ENCODE results near the gene IL34. TPM values are rescaled to one million over a fixed set of nuclear protein-coding genes. Genes with fewer than 3 reads are reported as not detected.

IL34 gene
- polyA plus RNA-seq, 2 donors, result 22.9 to 32.7 TPM

DNA sequence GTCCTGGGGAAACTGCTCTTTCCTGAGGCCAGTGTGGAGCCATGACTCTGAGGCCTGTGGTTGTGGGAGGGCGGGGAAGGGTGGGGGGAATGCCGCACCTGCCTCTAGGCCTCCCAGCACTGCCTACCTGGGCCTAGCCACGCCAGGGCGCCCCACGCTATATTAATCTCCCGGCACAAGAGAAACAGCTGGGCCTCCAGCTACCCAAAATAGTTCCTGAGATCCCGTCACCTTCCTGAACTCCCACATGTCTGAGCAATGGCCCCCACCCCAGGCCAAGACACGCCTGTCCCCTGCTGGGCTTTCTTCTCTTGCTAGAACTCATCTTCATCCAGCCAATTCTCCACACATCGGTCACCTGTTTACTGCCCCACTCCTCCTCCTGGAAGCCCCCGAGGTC lies 52.5 kb downstream of the IL34 start:
- 62 to 74% methylated on average over 10 of the region's 10 CpGs for WGBS, 2 donors
- Histone ChIP-seq H3K27ac (ENCODE audit: low read depth in 2 of 2, low read length in 1 of 2) (peak overlapping the region; percentile 84 to 95), H3K4me3 (ENCODE audit: low read depth in 1 of 2, low read length in 2 of 2) (no peak overlapping the region), H3K36me3 (ENCODE audit: control insufficient read depth in 2 of 2, insufficient read depth in 2 of 2, low read length in 1 of 2) (peaks cover 0 to 6% of the 10 kb centered on the region in 2 donors), H3K9me3 (ENCODE audit: control insufficient read depth in 2 of 2, insufficient read depth in 1 of 2, low read depth in 1 of 2, low read length in 1 of 2) (no peaks in the 10 kb centered on the region), H3K4me1 (ENCODE audit: control insufficient read depth in 2 of 2, insufficient read depth in 2 of 2, low read length in 1 of 2) (peaks cover 48 to 91% of the 10 kb centered on the region in 2 donors), H3K27me3 (ENCODE audit: control insufficient read depth in 1 of 2, insufficient read depth in 2 of 2, low read length in 2 of 2) (no peaks in the 10 kb centered on the region)

DNA sequence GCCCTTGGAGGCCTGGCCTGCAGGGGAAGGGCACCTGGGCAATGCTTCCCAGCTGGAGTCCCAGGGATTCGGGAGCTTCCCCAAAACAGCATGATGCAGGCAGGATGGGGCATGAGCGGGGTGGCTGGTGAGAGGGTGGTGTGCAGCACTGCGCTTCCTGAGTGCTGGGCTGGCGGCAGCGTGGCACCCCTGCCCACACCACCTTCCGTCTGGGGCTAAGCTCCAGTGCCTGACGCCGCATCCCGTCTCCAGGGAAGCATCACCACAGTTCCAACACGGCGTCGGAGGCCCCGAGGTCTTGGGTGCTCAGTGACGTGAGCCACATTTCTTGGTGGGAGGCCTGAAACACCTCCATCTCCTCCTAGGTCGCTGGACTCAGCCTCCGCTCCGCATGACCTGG lies 53.3 kb downstream of the IL34 start:
- 57 to 77% methylated on average over 17 of the region's 17 CpGs for WGBS, 2 donors
- no peak overlapping the region for H3K4me3 ChIP-seq (ENCODE audit: low read depth in 1 of 2, low read length in 2 of 2)
- no peaks in the 10 kb centered on the region for H3K27me3 ChIP-seq (ENCODE audit: control insufficient read depth in 1 of 2, insufficient read depth in 2 of 2, low read length in 2 of 2)
- H3K36me3 ChIP-seq (ENCODE audit: control insufficient read depth in 2 of 2, insufficient read depth in 2 of 2, low read length in 1 of 2), result peaks cover 0 to 6% of the 10 kb centered on the region in 2 donors
- no peaks in the 10 kb centered on the region for H3K9me3 ChIP-seq (ENCODE audit: control insufficient read depth in 2 of 2, insufficient read depth in 1 of 2, low read depth in 1 of 2, low read length in 1 of 2)
- peak overlapping the region; percentile 84 to 95 for H3K27ac ChIP-seq (ENCODE audit: low read depth in 2 of 2, low read length in 1 of 2)
- peaks cover 50 to 91% of the 10 kb centered on the region in 2 donors for H3K4me1 ChIP-seq (ENCODE audit: control insufficient read depth in 2 of 2, insufficient read depth in 2 of 2, low read length in 1 of 2)

DNA sequence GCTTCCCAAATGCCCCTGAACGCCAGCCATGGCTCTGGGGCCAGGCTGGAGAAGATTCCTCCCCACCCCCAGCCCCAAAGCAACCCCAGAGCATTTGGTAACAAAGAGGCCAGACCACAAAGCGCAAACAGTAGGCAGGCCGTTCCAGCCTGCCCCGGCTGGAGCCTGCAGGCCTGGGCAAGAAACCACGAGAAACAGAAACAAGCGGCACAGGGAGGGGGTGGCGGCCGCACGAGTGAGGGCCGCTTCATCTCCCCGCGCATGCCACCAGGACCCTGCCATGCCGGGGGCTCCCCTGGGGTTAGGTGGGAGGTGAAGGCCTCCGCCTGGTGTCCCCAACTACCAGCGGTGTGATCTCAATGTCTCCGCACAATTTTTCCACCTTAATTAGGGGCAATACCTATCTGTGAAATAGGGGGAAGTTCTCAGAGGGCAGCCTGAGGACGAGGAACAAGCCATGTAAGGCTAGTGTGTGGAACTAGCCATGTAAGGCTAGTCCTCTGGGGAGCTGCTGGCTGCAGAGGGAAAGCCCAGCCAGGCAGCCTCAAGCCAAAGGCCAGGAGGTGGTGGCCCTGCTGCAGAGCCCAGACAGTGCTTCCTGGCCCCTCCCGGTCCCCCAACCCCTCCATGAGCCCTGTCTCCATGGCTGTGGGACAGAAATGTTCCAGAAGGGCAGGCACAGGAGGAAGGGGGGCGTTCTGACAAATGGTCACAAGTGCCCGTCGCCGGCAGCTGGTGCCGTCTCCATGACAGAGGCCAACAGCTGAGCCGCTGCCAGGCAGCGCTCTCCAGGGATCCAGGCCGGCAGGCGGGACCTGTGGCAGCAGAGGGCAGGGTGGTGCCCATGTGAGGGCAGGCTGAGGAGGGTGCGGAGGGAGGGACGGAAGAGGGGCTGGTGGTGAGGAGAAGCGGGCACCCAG lies 54.0 kb downstream of the IL34 start:
- no peak overlapping the region for H3K4me3 ChIP-seq (ENCODE audit: low read depth in 1 of 2, low read length in 2 of 2)
- H3K36me3 ChIP-seq (ENCODE audit: control insufficient read depth in 2 of 2, insufficient read depth in 2 of 2, low read length in 1 of 2), result peaks cover 0 to 6% of the 10 kb centered on the region in 2 donors
- H3K27me3 ChIP-seq (ENCODE audit: control insufficient read depth in 1 of 2, insufficient read depth in 2 of 2, low read length in 2 of 2), result no peaks in the 10 kb centered on the region
- no peaks in the 10 kb centered on the region for H3K9me3 ChIP-seq (ENCODE audit: control insufficient read depth in 2 of 2, insufficient read depth in 1 of 2, low read depth in 1 of 2, low read length in 1 of 2)
- 43 to 61% methylated on average over 28 to 30 of the region's 30 CpGs for WGBS, 2 donors
- H3K27ac ChIP-seq (ENCODE audit: low read depth in 2 of 2, low read length in 1 of 2), result peak overlapping the region; percentile 84 to 95
- H3K4me1 ChIP-seq (ENCODE audit: control insufficient read depth in 2 of 2, insufficient read depth in 2 of 2, low read length in 1 of 2), result peaks cover 48 to 92% of the 10 kb centered on the region in 2 donors

DNA sequence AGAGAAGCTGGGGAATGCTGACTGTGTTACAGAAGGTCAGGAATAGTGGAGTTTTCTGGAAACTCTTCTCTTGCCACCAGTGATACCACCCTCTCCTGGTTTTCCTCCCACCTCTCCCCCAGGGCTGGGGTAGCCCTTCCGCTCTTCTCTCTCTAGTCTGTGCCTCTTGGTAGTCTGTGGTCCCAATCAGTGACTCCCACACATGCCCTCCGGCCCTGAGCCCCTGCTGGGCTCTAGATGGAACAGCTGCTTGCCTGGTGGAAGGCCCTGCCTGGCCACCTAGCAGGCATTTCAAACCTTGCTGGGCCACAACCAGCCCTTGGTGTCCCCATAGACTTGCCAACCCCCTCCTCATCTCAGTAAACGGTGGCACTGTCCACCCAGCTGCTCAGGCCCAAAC lies 54.7 kb downstream of the IL34 start:
- peaks cover 45 to 89% of the 10 kb centered on the region in 2 donors for H3K4me1 ChIP-seq (ENCODE audit: control insufficient read depth in 2 of 2, insufficient read depth in 2 of 2, low read length in 1 of 2)
- 84 to 85% methylated on average over 3 of the region's 3 CpGs for WGBS, 2 donors
- H3K36me3 ChIP-seq (ENCODE audit: control insufficient read depth in 2 of 2, insufficient read depth in 2 of 2, low read length in 1 of 2), result peaks cover 0 to 6% of the 10 kb centered on the region in 2 donors
- H3K27me3 ChIP-seq (ENCODE audit: control insufficient read depth in 1 of 2, insufficient read depth in 2 of 2, low read length in 2 of 2), result no peaks in the 10 kb centered on the region
- no peaks in the 10 kb centered on the region for H3K9me3 ChIP-seq (ENCODE audit: control insufficient read depth in 2 of 2, insufficient read depth in 1 of 2, low read depth in 1 of 2, low read length in 1 of 2)
- H3K27ac ChIP-seq (ENCODE audit: low read depth in 2 of 2, low read length in 1 of 2), result peak overlapping the region; percentile 81 to 95
- no peak overlapping the region for H3K4me3 ChIP-seq (ENCODE audit: low read depth in 1 of 2, low read length in 2 of 2)

DNA sequence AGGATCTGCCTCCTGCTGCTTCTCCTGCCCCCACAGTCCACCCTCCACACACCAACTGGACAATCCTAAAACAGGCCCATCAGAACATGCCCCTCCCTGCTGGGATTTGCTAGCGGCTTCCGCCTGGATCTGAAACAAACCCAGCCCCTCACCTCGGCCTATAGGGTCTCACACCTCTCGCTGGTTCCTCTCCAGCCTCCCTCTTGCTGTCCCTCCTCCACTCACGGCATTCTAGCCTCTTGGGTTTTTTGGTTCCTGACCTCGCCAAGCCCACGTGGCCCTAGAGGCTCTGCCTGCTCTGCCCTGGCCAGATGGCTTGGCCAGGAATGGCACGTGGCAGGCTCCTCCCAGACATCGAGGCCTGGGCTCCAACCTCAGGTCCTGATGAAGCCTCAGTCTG lies 55.2 kb downstream of the IL34 start:
- H3K4me3 ChIP-seq (ENCODE audit: low read depth in 1 of 2, low read length in 2 of 2), result no peak overlapping the region
- peaks cover 43 to 88% of the 10 kb centered on the region in 2 donors for H3K4me1 ChIP-seq (ENCODE audit: control insufficient read depth in 2 of 2, insufficient read depth in 2 of 2, low read length in 1 of 2)
- H3K9me3 ChIP-seq (ENCODE audit: control insufficient read depth in 2 of 2, insufficient read depth in 1 of 2, low read depth in 1 of 2, low read length in 1 of 2), result no peaks in the 10 kb centered on the region
- 75 to 76% methylated on average over 9 of the region's 9 CpGs for WGBS, 2 donors
- H3K36me3 ChIP-seq (ENCODE audit: control insufficient read depth in 2 of 2, insufficient read depth in 2 of 2, low read length in 1 of 2), result peaks cover 0 to 6% of the 10 kb centered on the region in 2 donors
- H3K27me3 ChIP-seq (ENCODE audit: control insufficient read depth in 1 of 2, insufficient read depth in 2 of 2, low read length in 2 of 2), result no peaks in the 10 kb centered on the region
- H3K27ac ChIP-seq (ENCODE audit: low read depth in 2 of 2, low read length in 1 of 2), result peak overlapping the region; percentile 81 to 95

DNA sequence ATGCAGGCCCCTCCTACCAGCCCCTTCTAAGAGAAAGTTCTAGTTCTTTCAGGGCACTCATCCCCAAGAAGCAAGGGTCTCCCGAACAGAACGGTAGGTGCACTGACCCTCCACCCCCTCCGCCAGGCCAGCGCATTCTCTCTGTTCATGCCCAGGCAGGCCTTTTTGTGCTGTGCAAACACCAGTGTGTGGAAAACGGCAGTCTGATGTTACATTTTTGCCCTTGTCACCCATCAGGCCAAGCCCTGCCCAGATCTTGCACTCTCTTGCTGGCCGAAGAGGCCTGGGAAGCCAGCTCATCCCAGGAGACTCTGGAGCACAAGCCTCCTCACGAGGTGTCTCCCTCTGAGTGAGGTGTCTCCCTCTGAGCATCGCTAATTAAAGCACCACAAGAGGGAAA lies 55.6 kb downstream of the IL34 start:
- Histone ChIP-seq H3K9me3 (ENCODE audit: control insufficient read depth in 2 of 2, insufficient read depth in 1 of 2, low read depth in 1 of 2, low read length in 1 of 2) (no peaks in the 10 kb centered on the region), H3K27ac (ENCODE audit: low read depth in 2 of 2, low read length in 1 of 2) (peak overlapping the region; percentile 81 to 95), H3K4me1 (ENCODE audit: control insufficient read depth in 2 of 2, insufficient read depth in 2 of 2, low read length in 1 of 2) (peaks cover 41 to 85% of the 10 kb centered on the region in 2 donors), H3K36me3 (ENCODE audit: control insufficient read depth in 2 of 2, insufficient read depth in 2 of 2, low read length in 1 of 2) (peaks cover 0 to 6% of the 10 kb centered on the region in 2 donors), H3K4me3 (ENCODE audit: low read depth in 1 of 2, low read length in 2 of 2) (no peak overlapping the region), H3K27me3 (ENCODE audit: control insufficient read depth in 1 of 2, insufficient read depth in 2 of 2, low read length in 2 of 2) (no peaks in the 10 kb centered on the region)
- 58 to 69% methylated on average over 8 of the region's 8 CpGs for WGBS, 2 donors

DNA sequence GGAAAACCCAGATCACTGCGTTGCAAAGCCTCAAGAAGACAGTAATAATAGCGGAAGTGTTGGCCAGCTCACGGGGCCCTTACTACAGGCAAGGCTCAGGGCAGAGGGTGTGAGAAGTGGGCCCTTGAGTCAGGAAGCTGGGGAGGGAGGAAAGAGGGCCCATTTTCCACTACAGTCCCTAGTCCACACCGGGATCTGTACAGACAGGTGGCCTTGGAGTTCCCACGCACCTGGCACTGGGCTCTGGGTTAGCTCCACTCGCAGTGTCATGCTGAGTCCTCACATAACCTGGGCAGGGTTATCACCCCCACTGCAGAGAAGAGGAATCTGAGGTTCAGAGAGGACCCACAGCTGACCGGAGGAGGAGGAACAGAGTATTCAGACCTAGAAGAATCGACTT lies 56.3 kb downstream of the IL34 start:
- Histone ChIP-seq H3K9me3 (ENCODE audit: control insufficient read depth in 2 of 2, insufficient read depth in 1 of 2, low read depth in 1 of 2, low read length in 1 of 2) (no peaks in the 10 kb centered on the region), H3K4me1 (ENCODE audit: control insufficient read depth in 2 of 2, insufficient read depth in 2 of 2, low read length in 1 of 2) (peaks cover 37 to 82% of the 10 kb centered on the region in 2 donors), H3K27ac (ENCODE audit: low read depth in 2 of 2, low read length in 1 of 2) (peak overlapping the region; percentile 81 to 95), H3K27me3 (ENCODE audit: control insufficient read depth in 1 of 2, insufficient read depth in 2 of 2, low read length in 2 of 2) (no peaks in the 10 kb centered on the region), H3K4me3 (ENCODE audit: low read depth in 1 of 2, low read length in 2 of 2) (no peak overlapping the region), H3K36me3 (ENCODE audit: control insufficient read depth in 2 of 2, insufficient read depth in 2 of 2, low read length in 1 of 2) (peaks cover 0 to 6% of the 10 kb centered on the region in 2 donors)
- 57 to 66% methylated on average over 8 of the region's 8 CpGs for WGBS, 2 donors

DNA sequence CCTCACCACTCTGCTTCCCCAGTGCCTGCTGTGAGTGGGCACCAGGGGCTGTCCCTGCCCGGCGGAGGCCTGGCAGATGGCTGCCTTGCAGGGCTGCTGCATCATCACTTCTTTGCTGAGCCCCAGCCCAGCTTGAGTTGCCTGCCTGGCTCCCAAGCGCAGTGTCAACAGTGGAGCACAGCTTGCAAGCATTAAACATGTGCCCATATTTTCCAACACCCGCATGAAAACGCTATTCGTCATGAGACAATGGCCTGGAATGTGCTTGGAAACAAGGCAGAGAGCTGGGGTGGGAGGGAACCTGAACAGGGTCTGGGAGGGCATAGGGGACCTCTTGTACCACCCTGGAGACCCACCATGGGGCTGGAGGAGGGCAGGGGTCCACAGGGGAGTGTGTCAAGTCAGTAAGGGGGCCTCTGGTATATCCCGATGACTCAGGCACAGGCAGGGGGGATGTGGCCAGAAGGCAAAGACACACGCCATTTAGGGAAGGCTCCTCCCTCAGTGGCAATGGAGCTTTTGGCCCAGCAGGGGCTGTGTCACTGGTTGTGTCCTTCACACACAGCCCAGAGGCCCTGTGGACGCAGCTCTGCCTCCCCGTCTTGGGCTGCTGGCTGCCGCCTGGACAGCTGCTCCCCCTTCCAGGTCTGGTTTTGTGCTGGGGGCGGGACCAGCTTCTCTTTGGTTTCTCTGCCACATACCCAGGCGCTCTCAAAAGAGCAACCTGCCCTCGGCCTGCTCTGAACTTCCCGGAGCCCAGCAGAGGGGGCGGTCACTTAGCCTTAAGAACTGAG lies 56.9 kb downstream of the IL34 start:
- Histone ChIP-seq H3K9me3 (ENCODE audit: control insufficient read depth in 2 of 2, insufficient read depth in 1 of 2, low read depth in 1 of 2, low read length in 1 of 2) (no peaks in the 10 kb centered on the region), H3K4me3 (ENCODE audit: low read depth in 1 of 2, low read length in 2 of 2) (no peak overlapping the region), H3K27me3 (ENCODE audit: control insufficient read depth in 1 of 2, insufficient read depth in 2 of 2, low read length in 2 of 2) (no peaks in the 10 kb centered on the region), H3K36me3 (ENCODE audit: control insufficient read depth in 2 of 2, insufficient read depth in 2 of 2, low read length in 1 of 2) (peaks cover 0 to 6% of the 10 kb centered on the region in 2 donors), H3K4me1 (ENCODE audit: control insufficient read depth in 2 of 2, insufficient read depth in 2 of 2, low read length in 1 of 2) (peaks cover 32 to 76% of the 10 kb centered on the region in 2 donors), H3K27ac (ENCODE audit: low read depth in 2 of 2, low read length in 1 of 2) (peak overlapping the region; percentile 81 to 95)
- WGBS, 2 donors, result 48 to 59% methylated on average over 16 of the region's 16 CpGs

DNA sequence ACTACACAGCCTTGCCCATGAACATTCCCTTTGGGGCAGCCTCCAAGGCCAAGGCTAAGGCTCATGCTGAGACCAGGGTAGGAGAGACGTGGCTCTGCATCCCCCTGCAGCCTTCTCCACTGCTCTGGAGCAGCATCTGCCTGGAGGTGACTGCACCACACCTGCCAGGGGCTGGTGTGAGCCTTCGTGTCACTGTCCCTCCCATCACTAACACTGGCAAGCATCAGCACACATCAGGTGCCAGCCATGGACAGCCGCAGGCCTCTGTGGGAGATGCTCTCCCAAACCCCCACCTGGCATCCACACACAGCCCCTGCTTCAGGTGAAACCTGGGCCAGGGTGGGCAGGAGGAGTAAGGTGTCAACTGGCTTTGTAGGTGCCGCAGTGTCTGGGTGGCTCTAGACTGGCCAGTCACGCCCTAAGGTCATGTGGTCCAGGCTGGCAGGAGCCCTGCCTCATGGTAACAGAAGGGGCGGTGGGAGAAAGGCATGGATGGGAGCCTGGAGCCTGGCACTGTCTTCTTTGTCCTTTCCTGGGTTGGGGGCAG lies 57.5 kb downstream of the IL34 start:
- H3K4me1 ChIP-seq (ENCODE audit: control insufficient read depth in 2 of 2, insufficient read depth in 2 of 2, low read length in 1 of 2), result peaks cover 26 to 70% of the 10 kb centered on the region in 2 donors
- H3K27me3 ChIP-seq (ENCODE audit: control insufficient read depth in 1 of 2, insufficient read depth in 2 of 2, low read length in 2 of 2), result no peaks in the 10 kb centered on the region
- 78 to 83% methylated on average over 6 of the region's 6 CpGs for WGBS, 2 donors
- peak overlapping the region; percentile 81 to 95 for H3K27ac ChIP-seq (ENCODE audit: low read depth in 2 of 2, low read length in 1 of 2)
- H3K4me3 ChIP-seq (ENCODE audit: low read depth in 1 of 2, low read length in 2 of 2), result no peak overlapping the region
- peaks cover 0 to 2% of the 10 kb centered on the region in 2 donors for H3K36me3 ChIP-seq (ENCODE audit: control insufficient read depth in 2 of 2, insufficient read depth in 2 of 2, low read length in 1 of 2)
- H3K9me3 ChIP-seq (ENCODE audit: control insufficient read depth in 2 of 2, insufficient read depth in 1 of 2, low read depth in 1 of 2, low read length in 1 of 2), result no peaks in the 10 kb centered on the region

Measured in esophagus (tissue), 2 donors.